ENCODE results near the gene KLHL22.

- TF ChIP-seq POLR2A (IDR thresholded peaks at IDR 0.05), result no peak
- TF ChIP-seq, protein P1, sequence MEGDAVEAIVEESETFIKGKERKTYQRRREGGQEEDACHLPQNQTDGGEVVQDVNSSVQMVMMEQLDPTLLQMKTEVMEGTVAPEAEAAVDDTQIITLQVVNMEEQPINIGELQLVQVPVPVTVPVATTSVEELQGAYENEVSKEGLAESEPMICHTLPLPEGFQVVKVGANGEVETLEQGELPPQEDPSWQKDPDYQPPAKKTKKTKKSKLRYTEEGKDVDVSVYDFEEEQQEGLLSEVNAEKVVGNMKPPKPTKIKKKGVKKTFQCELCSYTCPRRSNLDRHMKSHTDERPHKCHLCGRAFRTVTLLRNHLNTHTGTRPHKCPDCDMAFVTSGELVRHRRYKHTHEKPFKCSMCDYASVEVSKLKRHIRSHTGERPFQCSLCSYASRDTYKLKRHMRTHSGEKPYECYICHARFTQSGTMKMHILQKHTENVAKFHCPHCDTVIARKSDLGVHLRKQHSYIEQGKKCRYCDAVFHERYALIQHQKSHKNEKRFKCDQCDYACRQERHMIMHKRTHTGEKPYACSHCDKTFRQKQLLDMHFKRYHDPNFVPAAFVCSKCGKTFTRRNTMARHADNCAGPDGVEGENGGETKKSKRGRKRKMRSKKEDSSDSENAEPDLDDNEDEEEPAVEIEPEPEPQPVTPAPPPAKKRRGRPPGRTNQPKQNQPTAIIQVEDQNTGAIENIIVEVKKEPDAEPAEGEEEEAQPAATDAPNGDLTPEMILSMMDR (IDR thresholded peaks at IDR 0.05), result no peak
Observed at GRCh38 chr22:20525048-20525447, 29.5 kb upstream of the KLHL22 start.
